Stimulated activated CD8-positive, alpha-beta memory T cell treated with anti-CD3 and anti-CD28 coated beads, Interleukin-7, amount 100 ng/mL, for 1 hour (primary cell): ENCODE data around the gene CDHR5.
"Not testable (repeated sequence)": the region's sequence is repeated elsewhere in the genome, so short reads cannot be mapped to it uniquely, and the experiment has no call there.

ENCODE experiments used
- DNase-seq, 2 donors: peaks; one replicate each; pipeline ENCODE4 v3.0.0-alpha.2; 2020; ENCODE audit warnings: low read depth in 2 of 2

CDHR5 gene

GRCh38 chr11:624705-625635 is at the start of gene CDHR5:
Gene CDHR5 (minus strand): TSS chr11:624955. CDS start chr11:624902, 53 bp downstream.
- DNase-seq, result no peak

DNA sequence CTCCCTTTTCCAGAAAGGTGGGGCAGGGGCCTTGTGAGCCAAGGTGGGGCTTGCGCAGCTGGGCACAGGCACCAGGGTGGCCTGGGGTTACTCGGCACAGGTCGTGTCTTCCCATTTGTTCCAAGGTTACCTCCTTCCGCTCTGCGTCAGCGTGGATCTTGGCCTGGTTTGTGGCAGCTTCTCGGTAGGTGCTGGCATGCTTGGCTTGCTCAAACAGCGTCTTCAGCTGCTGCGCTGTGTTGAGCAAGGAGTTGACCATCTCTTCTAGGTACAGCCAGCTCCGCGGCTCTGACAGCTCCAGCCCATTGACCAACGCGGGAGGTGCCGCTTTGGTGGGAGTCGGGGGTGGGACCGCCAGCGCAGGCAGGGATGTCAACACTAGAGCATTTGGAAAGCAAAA is 49.7 kb upstream of the CDHR5 start:
- DNase-seq, result no peak

DNA sequence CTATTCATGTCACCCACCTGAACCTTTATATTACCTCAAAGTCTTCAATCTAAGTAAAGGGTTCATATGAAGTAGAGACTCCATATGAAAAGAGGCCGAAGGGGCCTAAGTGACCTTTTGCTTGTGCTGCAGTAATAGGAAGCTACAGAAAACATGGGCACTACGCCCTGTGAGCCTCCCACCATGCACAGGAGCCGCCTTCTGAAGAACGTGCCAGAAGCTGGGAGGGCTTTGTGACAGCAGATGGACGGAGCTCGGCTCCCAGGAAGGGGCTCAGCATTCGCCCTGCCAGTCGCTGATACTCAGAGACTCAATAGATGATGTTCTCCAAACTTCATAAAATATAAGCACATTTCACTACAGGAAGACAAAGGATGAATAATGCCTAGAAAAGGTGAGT is 49.1 kb upstream of the CDHR5 start:
- no peak for DNase-seq

DNA sequence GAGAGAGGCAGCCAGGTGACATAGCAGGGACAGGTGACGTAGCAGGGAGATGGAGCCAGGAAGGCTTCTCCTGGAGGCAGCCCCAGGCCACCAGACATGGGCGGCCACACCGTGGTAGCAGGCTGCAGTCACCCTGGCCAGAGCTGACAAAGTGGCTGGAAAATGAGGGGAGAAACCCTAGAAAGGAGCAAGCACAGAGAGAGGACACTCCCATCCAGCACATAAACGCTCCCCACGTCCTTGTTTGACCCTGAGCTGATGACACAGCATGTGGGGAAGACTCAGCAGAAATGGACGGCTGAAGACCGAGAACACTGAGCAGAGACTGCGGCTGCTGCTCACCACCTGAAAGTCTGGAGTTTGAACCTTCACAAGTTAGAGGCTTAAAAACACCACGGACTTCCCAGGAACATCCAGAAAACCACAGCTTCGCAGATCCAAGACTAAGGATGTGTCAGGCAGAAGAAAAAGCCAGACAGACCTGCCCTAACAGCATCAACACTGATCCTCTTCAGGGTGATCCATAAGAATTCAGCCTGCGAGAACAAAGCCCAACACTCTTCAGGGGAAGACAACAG is 41.0 kb upstream of the CDHR5 start:
- no peak for DNase-seq

DNA sequence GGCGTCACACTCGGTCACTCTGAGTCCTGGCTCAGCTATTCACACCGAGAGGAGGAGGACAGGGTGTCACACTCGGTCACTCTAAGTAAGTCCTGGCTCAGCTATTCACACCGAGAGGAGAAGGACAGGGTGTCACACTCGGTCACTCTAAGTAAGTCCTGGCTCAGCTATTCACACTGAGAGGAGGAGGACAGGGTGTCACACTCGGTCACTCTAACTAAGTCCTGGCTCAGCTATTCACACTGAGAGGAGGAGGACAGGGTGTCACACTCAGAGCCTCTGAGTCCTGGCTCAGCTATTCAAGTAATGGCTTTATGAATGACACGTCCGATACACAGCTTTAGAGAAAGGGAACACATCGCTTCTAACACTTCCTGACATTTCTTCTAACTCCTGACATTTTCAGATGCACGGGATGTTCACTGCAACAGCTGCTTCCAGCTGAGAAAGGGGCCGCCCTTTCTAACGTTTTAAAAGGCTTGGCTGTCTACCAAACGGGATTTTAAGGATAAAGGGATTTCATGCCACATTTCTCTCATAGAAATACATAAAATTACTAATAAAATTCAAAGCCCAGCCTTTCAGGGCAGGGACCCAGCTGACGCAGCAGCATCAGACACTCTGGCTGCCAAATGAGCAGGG is 40.4 kb upstream of the CDHR5 start:
- DNase-seq, result no peak

- DNase-seq, result no peak
These were observed 38.0 kb upstream of the CDHR5 start for GRCh38 chr11:662689-663274.

DNA sequence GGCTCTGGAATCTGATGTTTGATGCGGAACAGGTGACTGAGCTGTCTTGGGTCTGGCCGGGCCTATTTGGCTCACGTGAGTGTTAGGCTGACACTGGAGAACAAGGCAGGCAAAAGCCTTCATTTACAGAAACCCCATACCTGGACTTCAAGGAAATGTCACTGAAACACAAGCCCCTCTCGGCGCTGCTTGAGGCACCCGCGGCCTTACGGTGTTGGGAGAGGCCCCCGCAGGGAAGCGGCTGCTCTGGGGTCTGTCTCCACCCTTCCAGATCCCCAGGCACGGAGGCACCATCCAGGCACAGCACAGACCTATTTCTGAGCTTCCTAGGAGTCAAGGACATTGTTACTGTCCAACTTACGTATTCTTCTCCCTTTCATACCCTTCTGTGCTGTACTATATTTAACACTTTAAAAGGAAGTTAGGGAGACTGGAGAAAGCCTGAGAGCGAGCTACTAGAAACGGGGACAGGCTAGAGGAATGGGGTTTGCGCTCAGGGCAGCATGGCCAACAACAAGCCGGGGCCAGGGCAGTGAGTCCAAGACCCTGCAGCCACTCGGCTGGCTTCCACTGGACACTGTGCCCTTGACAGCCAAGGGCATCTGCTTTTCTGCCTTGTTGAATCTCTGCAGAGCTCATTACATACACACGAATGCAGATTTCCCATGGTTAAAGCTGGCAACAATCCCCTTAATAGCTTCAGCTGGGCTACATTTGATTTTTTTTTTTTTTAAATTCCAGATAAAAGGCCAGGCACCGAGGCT is 36.1 kb upstream of the CDHR5 start:
- DNase-seq, result no peak

- DNase-seq, result no peak
These were observed 35.5 kb upstream of the CDHR5 start for GRCh38 chr11:660281-660680.

GRCh38 chr11:659532-660085 is 34.9 kb upstream of the CDHR5 start:
- no peak for DNase-seq

DNA sequence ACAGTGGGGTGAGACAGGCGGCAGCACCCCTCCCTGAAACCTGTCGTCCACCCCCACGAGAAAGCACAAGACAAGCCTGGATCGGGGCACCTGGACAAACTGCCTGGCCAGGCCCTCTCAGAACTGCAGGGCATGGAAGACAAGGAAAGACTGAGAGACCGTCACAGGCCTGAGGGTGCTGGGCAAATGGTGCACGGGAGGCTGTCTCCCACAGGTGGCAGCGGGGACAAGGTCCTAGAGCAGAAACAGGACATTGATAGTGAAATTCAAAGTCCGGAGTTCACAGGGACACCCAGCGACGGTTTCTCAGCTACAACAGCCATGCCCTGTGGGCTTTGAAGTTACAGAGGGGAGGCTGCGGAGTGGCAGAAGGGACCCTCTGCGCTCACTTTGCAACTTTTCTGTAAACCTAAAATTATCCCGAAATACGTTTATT is 33.0 kb upstream of the CDHR5 start:
- no peak for DNase-seq

GRCh38 chr11:656866-657265 is 32.1 kb upstream of the CDHR5 start:
- no peak for DNase-seq

DNA sequence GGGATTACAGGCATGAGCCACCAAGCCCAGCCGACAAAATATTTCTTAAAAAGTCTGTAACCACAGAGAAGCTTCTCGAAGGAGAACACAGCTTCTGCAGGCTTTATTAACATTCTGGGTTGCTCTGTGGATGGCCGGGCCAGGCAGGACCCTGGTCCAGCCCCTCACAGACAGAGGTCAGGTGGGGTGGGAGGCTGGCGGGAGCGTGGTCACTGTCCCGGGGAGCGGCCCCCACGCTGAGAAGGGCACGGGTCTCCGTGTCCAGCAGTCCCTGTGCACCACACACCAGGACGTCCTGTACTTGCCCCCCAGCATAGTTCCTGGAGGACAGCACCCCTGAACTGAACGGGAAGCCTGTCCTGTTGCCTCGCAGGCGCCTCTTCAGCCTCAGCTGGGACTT is 31.7 kb upstream of the CDHR5 start:
- DNase-seq, result no peak

DNA sequence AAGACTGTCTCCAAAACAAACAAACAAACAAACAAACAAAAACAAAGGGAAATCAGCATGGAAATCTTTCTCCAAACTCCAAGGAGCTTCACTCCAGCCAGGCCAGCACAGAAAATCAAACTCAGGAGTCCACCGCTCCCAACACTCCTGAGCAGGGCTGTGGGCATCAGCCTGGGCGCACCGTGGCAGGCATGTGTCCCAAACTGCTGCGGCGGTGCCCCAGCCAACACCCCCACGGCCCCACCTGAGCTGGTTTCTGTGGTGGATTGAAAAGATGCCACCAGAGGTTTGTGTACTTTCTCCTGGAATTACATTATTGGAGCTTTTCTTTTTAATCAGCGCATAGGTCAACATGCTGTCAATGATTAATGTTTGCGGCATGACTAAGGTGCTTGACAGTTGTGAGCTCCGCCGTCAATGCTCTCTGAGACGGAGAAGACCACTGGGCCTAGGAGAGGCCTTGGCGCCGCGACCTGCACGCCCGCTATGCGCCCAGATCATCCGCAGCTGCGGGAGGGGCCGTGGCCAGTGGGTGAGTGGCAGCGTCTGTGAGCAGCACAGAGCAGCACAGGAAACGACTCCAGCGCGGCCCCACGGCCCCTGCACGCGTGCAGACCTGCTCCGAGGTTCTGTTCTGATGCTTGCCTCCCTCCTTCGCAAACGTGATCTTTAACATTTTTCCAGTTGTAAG is 30.4 kb upstream of the CDHR5 start:
- DNase-seq, result no peak

- DNase-seq, result not testable (repeated sequence)
These were observed 29.7 kb upstream of the CDHR5 start for GRCh38 chr11:654444-654843.

GRCh38 chr11:653837-654236 is 29.1 kb upstream of the CDHR5 start:
- no peak for DNase-seq

- DNase-seq, result not testable (repeated sequence)
These were observed 28.4 kb upstream of the CDHR5 start for GRCh38 chr11:653136-653535.

DNA sequence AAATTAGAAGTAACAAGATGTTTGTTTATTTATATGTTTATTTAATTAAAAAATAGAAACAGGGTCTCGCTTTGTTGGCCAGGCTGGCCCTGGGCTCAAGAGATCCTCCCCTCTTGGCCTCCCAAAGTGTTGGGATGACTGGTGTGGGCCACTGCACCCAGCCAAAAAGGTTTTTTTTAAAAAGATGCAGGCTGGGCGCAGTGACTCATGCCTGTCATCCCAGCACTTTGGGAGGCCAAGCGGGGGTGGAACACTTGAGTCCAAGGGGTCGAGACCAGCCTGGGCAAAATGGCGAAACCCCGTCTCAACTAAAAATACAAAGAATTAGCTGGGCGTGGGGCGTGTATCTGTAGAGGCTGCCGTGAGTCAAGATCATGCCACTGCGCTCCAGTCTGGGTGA is 25.7 kb upstream of the CDHR5 start:
- no peak for DNase-seq

GRCh38 chr11:647672-648158 is 23.0 kb upstream of the CDHR5 start:
- not testable (repeated sequence) for DNase-seq

GRCh38 chr11:646214-646613 is 21.5 kb upstream of the CDHR5 start:
- DNase-seq, result no peak

DNA sequence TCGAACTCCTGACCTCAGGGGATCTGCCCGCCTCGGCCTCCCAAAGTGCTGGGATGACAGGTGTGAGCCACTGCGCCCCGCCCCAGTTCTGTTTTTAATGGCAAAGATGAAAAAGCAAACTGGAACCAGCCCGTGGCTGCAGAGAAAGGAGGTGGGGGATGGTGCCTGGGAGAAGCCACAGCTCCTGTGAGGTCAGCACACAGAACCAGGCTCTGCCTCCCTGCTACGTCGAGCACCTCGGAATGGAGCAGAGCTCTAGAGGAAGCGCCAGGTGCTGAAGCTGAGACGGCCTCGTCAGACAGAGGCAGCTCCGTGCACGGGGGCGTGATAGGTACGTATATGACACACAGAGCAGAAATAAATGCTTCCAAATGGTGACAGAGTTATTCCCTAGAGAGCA is 20.8 kb upstream of the CDHR5 start:
- no peak for DNase-seq
